Measurements from ENCODE around the gene DPF3. TPM values are rescaled to one million over a fixed set of nuclear protein-coding genes. Genes with fewer than 3 reads are reported as not detected.

Gene DPF3
- total RNA-seq, 2 experiments from 2014 or later = 14.9 to 15.4 TPM

GRCh38 chr14:72779679-72780078 lies 114.2 kb downstream of the DPF3 start:
- no peak overlapping the region for H3K4me3 Mint-ChIP-seq
- H3K36me3 Mint-ChIP-seq (ENCODE audit: low read depth) = peaks cover 18% of the 10 kb centered on the region
- H3K27ac Mint-ChIP-seq = no peak overlapping the region
- H3K9me3 Mint-ChIP-seq = peaks cover 13% of the 10 kb centered on the region
- ChIA-PET POLR2A (no interaction called here), CTCF (no interaction called here)
- DNase-seq = no peak
- H3K27me3 Mint-ChIP-seq = peaks cover 4% of the 10 kb centered on the region
- H3K4me1 Mint-ChIP-seq = peaks cover 7% of the 10 kb centered on the region

DNA sequence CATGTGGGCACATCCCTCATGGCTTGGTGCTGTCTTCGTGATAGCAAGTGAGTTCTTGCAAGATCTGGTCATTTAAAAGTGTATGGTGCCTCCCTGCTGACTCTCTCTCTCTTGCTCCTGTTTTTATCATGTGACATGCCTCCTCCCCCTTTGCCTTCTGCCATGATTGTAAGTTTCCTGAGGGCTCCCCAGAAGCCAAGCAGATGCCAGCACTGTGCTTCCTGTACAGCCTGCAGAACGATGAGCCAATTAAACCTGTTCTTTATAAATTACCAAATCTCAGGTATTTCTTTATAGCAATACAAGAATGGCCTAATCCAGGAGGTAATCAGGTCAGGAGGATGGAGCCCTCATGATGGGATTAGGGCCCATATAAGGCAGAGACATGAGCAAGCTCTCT lies 116.3 kb downstream of the DPF3 start:
- H3K27me3 Mint-ChIP-seq = peaks cover 7% of the 10 kb centered on the region
- peaks cover 4% of the 10 kb centered on the region for H3K4me1 Mint-ChIP-seq
- no peak overlapping the region for H3K27ac Mint-ChIP-seq
- no peak overlapping the region for H3K4me3 Mint-ChIP-seq
- DNase-seq = no peak
- peaks cover 11% of the 10 kb centered on the region for H3K36me3 Mint-ChIP-seq (ENCODE audit: low read depth)
- ChIA-PET CTCF (no interaction called here), POLR2A (no interaction called here)
- peaks cover 13% of the 10 kb centered on the region for H3K9me3 Mint-ChIP-seq

DNA sequence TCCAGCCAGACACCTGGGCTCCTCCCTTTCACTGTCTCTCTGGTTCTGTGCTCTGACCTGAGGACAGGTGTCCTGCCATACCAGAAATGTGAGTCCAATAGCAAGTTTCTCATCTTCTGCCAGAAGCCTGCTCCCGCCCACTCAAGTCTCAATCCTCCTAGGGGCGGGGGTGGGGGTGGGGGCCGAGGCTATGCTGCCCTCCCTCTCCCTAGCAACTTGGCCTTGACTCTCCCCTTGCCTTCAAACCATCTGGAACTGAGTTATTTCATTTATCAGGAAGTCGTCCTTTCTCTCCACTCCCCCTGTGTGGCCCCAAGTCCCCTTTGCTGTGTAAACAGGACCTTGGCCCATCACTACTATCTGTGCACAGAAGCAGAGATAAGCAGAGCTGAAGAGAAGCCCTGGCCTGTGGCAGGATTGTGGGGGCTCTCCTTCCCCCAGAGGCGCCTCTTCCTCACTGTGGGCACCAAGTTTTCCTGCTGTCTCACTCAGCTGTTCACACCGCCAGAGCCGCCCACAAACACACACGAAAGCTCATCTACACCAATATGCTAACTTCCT lies 117.1 kb downstream of the DPF3 start:
- H3K4me1 Mint-ChIP-seq = peaks cover 4% of the 10 kb centered on the region
- POLR2A ChIA-PET = no interaction called here
- CTCF ChIA-PET = no interaction called here
- H3K36me3 Mint-ChIP-seq (ENCODE audit: low read depth) = peaks cover 11% of the 10 kb centered on the region
- peaks cover 8% of the 10 kb centered on the region for H3K27me3 Mint-ChIP-seq
- DNase-seq = no peak
- no peak overlapping the region for H3K4me3 Mint-ChIP-seq
- H3K9me3 Mint-ChIP-seq = peaks cover 13% of the 10 kb centered on the region
- H3K27ac Mint-ChIP-seq = no peak overlapping the region

- peaks cover 4% of the 10 kb centered on the region for H3K4me1 Mint-ChIP-seq
- no peak for DNase-seq
- peaks cover 11% of the 10 kb centered on the region for H3K36me3 Mint-ChIP-seq (ENCODE audit: low read depth)
- POLR2A ChIA-PET = no interaction called here
- peaks cover 8% of the 10 kb centered on the region for H3K27me3 Mint-ChIP-seq
- H3K4me3 Mint-ChIP-seq = no peak overlapping the region
- no peak overlapping the region for H3K27ac Mint-ChIP-seq
- peaks cover 13% of the 10 kb centered on the region for H3K9me3 Mint-ChIP-seq
- CTCF ChIA-PET = no interaction called here
Measured at GRCh38 chr14:72775923-72776554, 117.9 kb downstream of the DPF3 start.

DNA sequence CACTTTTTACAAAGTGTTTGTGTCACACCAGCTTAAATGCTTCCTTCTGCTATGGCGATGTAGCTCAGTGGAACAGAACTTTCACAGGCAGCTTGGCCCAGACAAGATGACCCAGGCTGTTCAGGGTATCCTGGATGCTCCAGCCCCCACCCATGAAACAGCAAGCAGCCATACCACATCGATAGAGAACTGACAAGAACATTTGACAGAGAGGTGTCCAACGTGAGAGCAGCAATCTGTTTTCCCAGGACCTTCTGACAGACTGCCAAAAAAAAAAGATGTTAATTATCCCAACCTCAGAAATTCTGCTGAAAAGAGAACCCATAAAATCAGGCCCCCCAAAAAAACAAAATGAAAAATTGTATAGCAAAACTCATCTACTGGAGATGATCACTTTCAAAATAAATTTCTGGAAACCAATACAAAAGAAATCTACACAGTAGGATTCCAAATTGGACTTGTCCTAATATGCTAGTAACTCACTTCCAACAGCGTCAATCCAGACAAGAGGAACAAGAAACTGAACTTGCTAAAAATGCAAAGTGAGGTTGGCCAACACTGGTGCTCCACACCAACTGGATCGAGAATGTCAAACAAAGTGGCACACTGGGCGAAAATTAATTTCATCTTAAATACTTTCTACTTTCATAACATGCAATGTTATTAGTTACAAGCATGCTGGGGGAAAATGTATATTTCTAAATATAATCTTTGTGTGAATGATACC lies 118.8 kb downstream of the DPF3 start:
- ChIA-PET CTCF (no interaction called here), POLR2A (no interaction called here)
- H3K9me3 Mint-ChIP-seq = peaks cover 13% of the 10 kb centered on the region
- peaks cover 4% of the 10 kb centered on the region for H3K4me1 Mint-ChIP-seq
- H3K4me3 Mint-ChIP-seq = no peak overlapping the region
- peaks cover 8% of the 10 kb centered on the region for H3K27me3 Mint-ChIP-seq
- DNase-seq = no peak
- H3K36me3 Mint-ChIP-seq (ENCODE audit: low read depth) = peaks cover 16% of the 10 kb centered on the region
- no peak overlapping the region for H3K27ac Mint-ChIP-seq

DNA sequence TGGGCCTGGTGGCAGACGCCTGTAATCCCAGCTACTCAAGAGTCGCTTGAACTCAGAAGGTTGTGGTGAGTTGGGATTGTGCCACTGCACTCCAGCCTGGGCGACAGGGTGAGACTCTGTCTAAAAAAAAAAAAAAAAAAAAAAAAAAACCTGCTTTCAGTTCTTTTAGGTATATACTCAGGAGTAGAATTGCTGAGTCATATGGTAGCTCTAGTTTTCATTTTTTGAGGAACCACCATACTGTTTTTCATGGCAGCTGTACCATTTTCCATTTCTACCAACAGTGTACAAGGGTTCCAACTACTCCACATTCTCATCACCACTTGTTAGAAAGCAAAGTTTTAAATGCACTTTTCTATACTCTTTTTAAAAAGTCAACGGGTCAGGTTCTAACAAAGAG lies 119.8 kb downstream of the DPF3 start:
- POLR2A ChIA-PET = no interaction called here
- H3K27ac Mint-ChIP-seq = no peak overlapping the region
- H3K9me3 Mint-ChIP-seq = peaks cover 13% of the 10 kb centered on the region
- H3K4me3 Mint-ChIP-seq = no peak overlapping the region
- H3K27me3 Mint-ChIP-seq = peaks cover 8% of the 10 kb centered on the region
- no peak for DNase-seq
- H3K4me1 Mint-ChIP-seq = peaks cover 4% of the 10 kb centered on the region
- H3K36me3 Mint-ChIP-seq (ENCODE audit: low read depth) = peaks cover 15% of the 10 kb centered on the region
- CTCF ChIA-PET = no interaction called here

DNA sequence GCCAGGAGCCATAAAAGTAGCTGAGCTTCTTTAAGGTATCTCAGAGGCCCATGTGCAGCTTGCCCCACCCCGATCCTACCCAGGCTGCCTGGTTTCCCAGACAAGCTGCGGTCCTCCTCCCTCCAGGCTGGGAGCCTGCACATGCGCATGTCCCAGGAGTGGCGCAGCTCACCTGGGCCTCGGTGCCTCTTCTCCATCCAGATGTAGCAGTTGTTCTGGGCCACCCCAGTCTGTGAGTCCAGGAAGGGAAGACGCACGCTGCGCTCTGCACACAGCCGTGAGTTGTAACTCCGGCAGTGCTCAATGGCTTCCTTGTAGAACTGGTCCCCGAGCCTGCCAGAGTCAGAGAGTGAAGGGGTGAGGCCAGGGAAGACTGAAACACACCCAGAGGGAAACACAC lies 122.3 kb downstream of the DPF3 start:
- no peak for DNase-seq
- no peak overlapping the region for H3K27ac Mint-ChIP-seq
- peaks cover 15% of the 10 kb centered on the region for H3K9me3 Mint-ChIP-seq
- H3K4me3 Mint-ChIP-seq = no peak overlapping the region
- CTCF ChIA-PET = no interaction called here
- H3K27me3 Mint-ChIP-seq = peaks cover 11% of the 10 kb centered on the region
- H3K4me1 Mint-ChIP-seq = no peaks in the 10 kb centered on the region
- H3K36me3 Mint-ChIP-seq (ENCODE audit: low read depth) = peaks cover 32% of the 10 kb centered on the region
- POLR2A ChIA-PET = no interaction called here

GRCh38 chr14:72766296-72766695 lies 127.6 kb downstream of the DPF3 start:
- DNase-seq = no peak
- peaks cover 33% of the 10 kb centered on the region for H3K36me3 Mint-ChIP-seq (ENCODE audit: low read depth)
- CTCF ChIA-PET = no interaction called here
- no peak overlapping the region for H3K27ac Mint-ChIP-seq
- H3K27me3 Mint-ChIP-seq = peaks cover 7% of the 10 kb centered on the region
- H3K4me1 Mint-ChIP-seq = no peaks in the 10 kb centered on the region
- H3K9me3 Mint-ChIP-seq = peaks cover 18% of the 10 kb centered on the region
- POLR2A ChIA-PET = no interaction called here
- H3K4me3 Mint-ChIP-seq = no peak overlapping the region

DNA sequence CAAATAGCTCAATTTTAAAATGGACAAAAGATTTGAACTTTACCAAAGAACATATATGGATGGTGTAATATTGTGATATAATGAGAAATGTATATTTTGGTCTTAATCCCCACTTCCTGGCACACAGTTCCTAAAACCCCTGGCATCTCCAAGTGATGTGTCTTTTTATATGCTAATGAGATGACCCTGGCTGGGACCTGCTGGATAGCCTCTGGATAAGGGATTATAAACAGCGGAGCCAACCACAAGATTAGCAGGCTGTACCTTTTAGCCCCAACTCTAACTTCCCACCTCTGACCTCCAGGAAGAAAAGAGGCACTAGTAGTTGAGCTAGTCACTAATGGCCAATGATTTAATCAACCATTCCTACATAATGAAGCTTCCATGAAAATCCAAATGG lies 130.0 kb downstream of the DPF3 start:
- peaks cover 11% of the 10 kb centered on the region for H3K27me3 Mint-ChIP-seq
- no peak for DNase-seq
- H3K36me3 Mint-ChIP-seq (ENCODE audit: low read depth) = peaks cover 33% of the 10 kb centered on the region
- no peak overlapping the region for H3K27ac Mint-ChIP-seq
- H3K9me3 Mint-ChIP-seq = peaks cover 31% of the 10 kb centered on the region
- H3K4me1 Mint-ChIP-seq = no peaks in the 10 kb centered on the region
- POLR2A ChIA-PET = no interaction called here
- no peak overlapping the region for H3K4me3 Mint-ChIP-seq
- CTCF ChIA-PET = no interaction called here

- POLR2A ChIA-PET = no interaction called here
- DNase-seq = no peak
- CTCF ChIA-PET = no interaction called here
- H3K4me1 Mint-ChIP-seq = no peaks in the 10 kb centered on the region
- peaks cover 7% of the 10 kb centered on the region for H3K27me3 Mint-ChIP-seq
- H3K36me3 Mint-ChIP-seq (ENCODE audit: low read depth) = peaks cover 23% of the 10 kb centered on the region
- H3K4me3 Mint-ChIP-seq = no peak overlapping the region
- H3K9me3 Mint-ChIP-seq = peaks cover 23% of the 10 kb centered on the region
- H3K27ac Mint-ChIP-seq = no peak overlapping the region
Measured at GRCh38 chr14:72759670-72760069, 134.2 kb downstream of the DPF3 start.

GRCh38 chr14:72758993-72759392 lies 134.9 kb downstream of the DPF3 start:
- peaks cover 7% of the 10 kb centered on the region for H3K27me3 Mint-ChIP-seq
- H3K9me3 Mint-ChIP-seq = peaks cover 22% of the 10 kb centered on the region
- H3K4me1 Mint-ChIP-seq = no peaks in the 10 kb centered on the region
- DNase-seq = no peak
- ChIA-PET CTCF (no interaction called here), POLR2A (no interaction called here)
- H3K36me3 Mint-ChIP-seq (ENCODE audit: low read depth) = peaks cover 23% of the 10 kb centered on the region
- no peak overlapping the region for H3K27ac Mint-ChIP-seq
- no peak overlapping the region for H3K4me3 Mint-ChIP-seq

DNA sequence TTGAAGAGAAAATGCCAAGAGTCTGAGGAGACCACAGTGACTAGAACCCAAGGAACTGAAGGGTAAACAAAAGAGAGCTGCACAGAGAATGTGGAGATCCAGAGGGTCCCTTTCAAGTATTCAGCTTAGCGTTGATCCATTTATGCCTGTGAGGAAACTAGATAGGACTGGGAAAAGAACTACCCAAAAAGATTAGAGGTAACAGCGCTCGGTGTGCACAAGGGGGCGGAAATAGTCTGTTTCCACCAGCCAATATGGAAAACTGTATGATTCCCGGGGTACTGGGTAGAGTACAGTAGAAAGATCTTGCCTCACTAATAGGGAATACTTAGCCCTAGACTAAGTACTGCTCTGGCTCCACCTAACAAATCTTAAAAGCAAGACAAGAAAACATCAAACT lies 135.5 kb downstream of the DPF3 start:
- Mint-ChIP-seq H3K27ac (no peak overlapping the region), H3K4me3 (no peak overlapping the region), H3K27me3 (peaks cover 7% of the 10 kb centered on the region), H3K36me3 (ENCODE audit: low read depth) (peaks cover 23% of the 10 kb centered on the region), H3K9me3 (peaks cover 22% of the 10 kb centered on the region), H3K4me1 (no peaks in the 10 kb centered on the region)
- DNase-seq = no peak
- ChIA-PET CTCF (no interaction called here), POLR2A (no interaction called here)

DNA sequence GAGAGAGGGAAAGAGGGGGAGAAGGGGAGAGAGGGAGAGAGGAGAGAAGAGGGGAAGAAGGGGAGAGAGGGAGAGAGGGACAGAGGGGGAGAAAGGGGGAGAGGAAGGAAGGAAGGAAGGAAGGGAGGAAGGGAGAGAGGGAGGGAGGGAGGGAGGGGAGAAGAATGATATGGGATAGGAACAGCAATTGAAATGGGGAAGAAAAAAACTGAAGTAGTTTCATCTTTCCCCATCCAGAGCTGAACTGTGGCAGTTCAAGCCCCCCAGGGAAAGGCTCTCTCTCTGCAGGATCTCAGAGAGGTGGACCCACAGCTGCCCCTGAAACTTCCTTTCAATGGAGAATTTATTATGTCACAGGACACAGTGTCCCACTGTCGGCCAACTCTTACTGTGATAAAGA lies 136.9 kb downstream of the DPF3 start:
- ChIA-PET CTCF (no interaction called here), POLR2A (no interaction called here)
- Mint-ChIP-seq H3K36me3 (ENCODE audit: low read depth) (peaks cover 27% of the 10 kb centered on the region), H3K27ac (no peak overlapping the region), H3K9me3 (peaks cover 22% of the 10 kb centered on the region), H3K4me3 (no peak overlapping the region), H3K27me3 (peaks cover 4% of the 10 kb centered on the region), H3K4me1 (peaks cover 2% of the 10 kb centered on the region)
- DNase-seq = no peak

DNA sequence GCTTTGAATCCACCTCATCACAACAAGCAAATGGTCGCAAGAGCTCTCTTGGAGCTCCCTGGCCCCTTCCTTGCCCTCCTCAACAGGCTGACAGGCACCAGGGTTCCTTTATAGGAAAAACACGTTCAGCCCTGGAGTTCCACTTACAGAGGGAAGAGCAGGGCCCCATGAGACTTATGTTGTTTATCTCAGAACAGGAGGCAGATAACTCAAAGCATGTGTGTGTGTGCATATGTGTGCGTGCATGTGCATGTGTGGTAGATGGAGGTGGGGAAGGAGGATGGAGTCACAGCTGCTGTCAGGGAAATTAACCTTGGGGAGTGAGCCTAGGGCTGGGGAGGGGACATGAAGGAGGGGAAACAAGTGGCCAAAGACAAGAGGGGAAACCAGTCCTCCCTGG lies 138.1 kb downstream of the DPF3 start:
- Mint-ChIP-seq H3K9me3 (peaks cover 22% of the 10 kb centered on the region), H3K36me3 (ENCODE audit: low read depth) (peaks cover 27% of the 10 kb centered on the region)
- no peak for DNase-seq

More for the DNA sequence above, 138.1 kb downstream of the DPF3 start:
- ChIA-PET CTCF (no interaction called here), POLR2A (no interaction called here)
- H3K4me3 Mint-ChIP-seq = no peak overlapping the region
- H3K4me1 Mint-ChIP-seq = peaks cover 4% of the 10 kb centered on the region
- no peak overlapping the region for H3K27ac Mint-ChIP-seq
- H3K27me3 Mint-ChIP-seq = peaks cover 4% of the 10 kb centered on the region

All from activated CD4-positive, alpha-beta memory T cell treated with anti-CD3 and anti-CD28 coated beads, Interleukin-2, amount 10 ng/mL, durations not matched to agents 7 days and 5 days (primary cell).